Panc1 (cell line): ENCODE measurements around the gene STRIP1. TPM values are rescaled to one million over a fixed set of nuclear protein-coding genes. Genes with fewer than 3 reads are reported as not detected.

Source experiments
- ATAC-seq: fragments of 200-7000 bp; cut with Tn5 transposase; 2 replicates; pipeline ENCODE4 v1.9.1; 2020; ENCODE audit warnings: mild to moderate bottlenecking, moderate library complexity
- BruUV-seq: library from RNA; stranded (reverse); fragments of 400-500 nt; replicated peaks from 2 replicates; lab custom pipeline; 2021; lab: Mats Ljungman, UMichigan
- CTCF ChIA-PET: fragments of 300-600 bp; sonication (Branson Sonifier 250); formaldehyde crosslinking; loops from one replicate; lab custom pipeline; 2022; ENCODE audit warnings: antibody characterized with exemption; lab: Charles Lee
- POLR2A ChIA-PET: fragments of 300-600 bp; sonication (Branson Sonifier 250); formaldehyde crosslinking; loops from one replicate; lab custom pipeline; 2022; ENCODE audit warnings: antibody characterized with exemption; lab: Charles Lee
- DNase-seq: peaks from one replicate; pipeline ENCODE4 v3.0.0-alpha.2; 2010; ENCODE audit warnings: low read depth, low spot score
- H3K27ac ChIP-seq: 2 replicates; pipeline ENCODE4 v1.5.1; 2011; ENCODE audit warnings: mild to moderate bottlenecking, low read length, inconsistent platforms
- H3K27me3 ChIP-seq: fragments of 200-500 bp; sonication (Bioruptor generic); 2 replicates; pipeline ENCODE4 v1.6.0; 2014; ENCODE audit warnings: low read length, inconsistent platforms; ENCODE audit not compliant: control insufficient read depth, insufficient read depth
- H3K36me3 ChIP-seq: fragments of 200-500 bp; sonication (Bioruptor generic); 2 replicates; pipeline ENCODE4 v1.5.1; 2014; ENCODE audit warnings: inconsistent platforms, mild to moderate bottlenecking, low read length, moderate library complexity; ENCODE audit not compliant: control insufficient read depth, insufficient read depth
- H3K4me1 ChIP-seq: 2 replicates; pipeline ENCODE4 v1.5.1; 2011; ENCODE audit warnings: inconsistent platforms, mild to moderate bottlenecking, low read length, moderate library complexity; ENCODE audit not compliant: control insufficient read depth, insufficient read depth
- H3K4me3 ChIP-seq, 2 experiments: 2 replicates each; pipeline ENCODE4 v1.5.1; 2011 to 2012; ENCODE audit warnings: low read depth in 2 of 2, low read length in 2 of 2, mild to moderate bottlenecking in 2 of 2, inconsistent platforms in 1 of 2, moderate library complexity in 1 of 2
- H3K9me3 ChIP-seq: fragments of 200-500 bp; sonication (Bioruptor generic); 2 replicates; pipeline ENCODE4 v1.5.1; 2014; ENCODE audit warnings: low read depth, mild to moderate bottlenecking, inconsistent platforms, low read length, moderate library complexity; ENCODE audit not compliant: control insufficient read depth, insufficient read depth
- POLR2AphosphoS5 ChIP-seq: IDR thresholded peaks from 2 replicates; pipeline ENCODE4 v1.6.1; 2012; ENCODE audit warnings: mild to moderate bottlenecking, low read depth, low read length, moderate library complexity
- SIN3A ChIP-seq: IDR thresholded peaks from 2 replicates; pipeline ENCODE4 v1.6.1; 2012; ENCODE audit warnings: low read depth, mild to moderate bottlenecking, low read length, moderate library complexity, borderline replicate concordance; ENCODE audit not compliant: insufficient read depth
- TCF7L2 ChIP-seq: IDR thresholded peaks from 2 replicates; pipeline ENCODE4 v1.6.1; 2011; ENCODE audit warnings: mild to moderate bottlenecking, low read depth, low read length, inconsistent platforms
- in situ Hi-C: cut with HindIII; loops from 2 replicates; pipeline ENCODE4 v1.10.0; 2016; ENCODE audit warnings: low sequenced_read_pairs, low pct_unique_long_range_greater_than_20kb
- intact Hi-C: fragments of 100-400 bp; cut with micrococcal nuclease; formaldehyde crosslinking; loops from one replicate; pipeline ENCODE4 v1.10.0; 2022; ENCODE audit not compliant: unreplicated experiment
- total RNA-seq: library from RNA; stranded (reverse); gene quantifications from one replicate; pipeline ENCODE4 v1.2.1, GENCODE V29; 2021; ENCODE audit not compliant: unreplicated experiment
- TF ChIP-seq, protein P1 (sequence below): fragments of 450-650 bp; IDR thresholded peaks from 2 replicates; pipeline ENCODE4 v1.5.1; 2017; ENCODE audit warnings: mild to moderate bottlenecking
- TF ChIP-seq, protein P2 (sequence below), 2 experiments: IDR thresholded peaks; 2 replicates each; pipeline ENCODE4 v1.6.1; 2011 to 2012; ENCODE audit warnings: low read depth in 2 of 2, control low read depth in 1 of 2, low read length in 1 of 2, mild to moderate bottlenecking in 1 of 2, moderate library complexity in 1 of 2; ENCODE audit not compliant: insufficient read depth in 1 of 2

STRIP1 gene
- total RNA-seq, 1 experiment from 2014 or later = 26.1 TPM

DNA sequence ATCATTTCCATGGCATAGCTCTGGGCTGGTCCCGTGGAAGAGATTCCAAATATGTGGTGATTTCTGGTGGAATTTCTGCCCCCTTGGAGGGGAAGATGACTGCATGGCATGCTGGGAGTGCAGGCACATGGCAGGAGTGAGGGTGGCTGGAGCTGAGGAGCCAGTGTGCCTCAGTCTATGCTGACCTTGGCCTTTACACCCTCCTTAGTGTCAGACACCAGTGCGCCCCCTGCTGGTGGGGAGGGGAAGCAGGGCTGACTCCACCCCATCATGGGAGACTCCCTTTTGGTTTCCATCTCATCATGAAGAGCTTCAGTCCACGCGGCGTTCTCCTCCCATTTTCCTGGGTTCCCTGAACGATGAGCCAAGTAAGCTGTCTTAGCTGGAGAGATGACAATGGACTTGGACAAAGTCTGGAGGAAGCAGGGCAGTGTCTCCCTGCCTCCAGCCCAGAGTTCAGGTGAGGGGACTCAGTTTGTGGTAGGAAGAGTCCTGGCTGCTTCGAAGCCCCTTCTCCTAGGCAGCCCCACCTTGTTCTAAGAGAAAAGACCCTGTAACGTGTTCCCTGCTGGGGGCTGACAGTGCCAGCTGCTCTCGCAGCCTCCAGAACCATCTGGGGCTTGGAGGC, 25.7 kb downstream of the STRIP1 start:
- peak; percentile 28 for DNase-seq
- POLR2A ChIA-PET = no interaction called here
- H3K9me3 ChIP-seq = no peaks in the 10 kb centered on the region

DNA sequence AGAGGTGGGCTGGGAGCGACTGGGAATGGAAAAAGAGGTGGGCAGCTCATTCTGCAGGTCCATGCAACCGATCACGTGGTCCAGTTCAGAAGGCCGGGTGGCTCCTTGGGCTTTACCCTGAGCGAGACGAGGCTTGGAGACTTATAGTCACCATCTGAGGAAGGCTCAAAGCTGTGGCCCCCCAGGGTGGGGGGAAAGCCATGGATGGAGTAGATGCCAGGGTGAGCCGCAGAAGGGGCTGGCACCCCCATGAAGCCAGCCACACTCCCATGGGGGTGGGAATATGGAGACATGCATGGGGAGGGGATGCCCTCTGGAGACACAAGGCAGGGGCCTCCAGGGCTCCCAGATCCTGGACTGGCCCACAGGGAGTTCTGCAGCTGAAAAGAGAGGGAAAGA, 26.2 kb downstream of the STRIP1 start:
- in situ Hi-C loops = no loop called here
- BruUV-seq = no TSS peak
- no peak overlapping the region for H3K4me3 ChIP-seq
- no peaks in the 10 kb centered on the region for H3K9me3 ChIP-seq
- H3K36me3 ChIP-seq = no peaks in the 10 kb centered on the region
- TF ChIP-seq, protein P1, sequence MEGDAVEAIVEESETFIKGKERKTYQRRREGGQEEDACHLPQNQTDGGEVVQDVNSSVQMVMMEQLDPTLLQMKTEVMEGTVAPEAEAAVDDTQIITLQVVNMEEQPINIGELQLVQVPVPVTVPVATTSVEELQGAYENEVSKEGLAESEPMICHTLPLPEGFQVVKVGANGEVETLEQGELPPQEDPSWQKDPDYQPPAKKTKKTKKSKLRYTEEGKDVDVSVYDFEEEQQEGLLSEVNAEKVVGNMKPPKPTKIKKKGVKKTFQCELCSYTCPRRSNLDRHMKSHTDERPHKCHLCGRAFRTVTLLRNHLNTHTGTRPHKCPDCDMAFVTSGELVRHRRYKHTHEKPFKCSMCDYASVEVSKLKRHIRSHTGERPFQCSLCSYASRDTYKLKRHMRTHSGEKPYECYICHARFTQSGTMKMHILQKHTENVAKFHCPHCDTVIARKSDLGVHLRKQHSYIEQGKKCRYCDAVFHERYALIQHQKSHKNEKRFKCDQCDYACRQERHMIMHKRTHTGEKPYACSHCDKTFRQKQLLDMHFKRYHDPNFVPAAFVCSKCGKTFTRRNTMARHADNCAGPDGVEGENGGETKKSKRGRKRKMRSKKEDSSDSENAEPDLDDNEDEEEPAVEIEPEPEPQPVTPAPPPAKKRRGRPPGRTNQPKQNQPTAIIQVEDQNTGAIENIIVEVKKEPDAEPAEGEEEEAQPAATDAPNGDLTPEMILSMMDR = no peak
- TF ChIP-seq POLR2AphosphoS5 = no peak
- TF ChIP-seq, protein P2, sequence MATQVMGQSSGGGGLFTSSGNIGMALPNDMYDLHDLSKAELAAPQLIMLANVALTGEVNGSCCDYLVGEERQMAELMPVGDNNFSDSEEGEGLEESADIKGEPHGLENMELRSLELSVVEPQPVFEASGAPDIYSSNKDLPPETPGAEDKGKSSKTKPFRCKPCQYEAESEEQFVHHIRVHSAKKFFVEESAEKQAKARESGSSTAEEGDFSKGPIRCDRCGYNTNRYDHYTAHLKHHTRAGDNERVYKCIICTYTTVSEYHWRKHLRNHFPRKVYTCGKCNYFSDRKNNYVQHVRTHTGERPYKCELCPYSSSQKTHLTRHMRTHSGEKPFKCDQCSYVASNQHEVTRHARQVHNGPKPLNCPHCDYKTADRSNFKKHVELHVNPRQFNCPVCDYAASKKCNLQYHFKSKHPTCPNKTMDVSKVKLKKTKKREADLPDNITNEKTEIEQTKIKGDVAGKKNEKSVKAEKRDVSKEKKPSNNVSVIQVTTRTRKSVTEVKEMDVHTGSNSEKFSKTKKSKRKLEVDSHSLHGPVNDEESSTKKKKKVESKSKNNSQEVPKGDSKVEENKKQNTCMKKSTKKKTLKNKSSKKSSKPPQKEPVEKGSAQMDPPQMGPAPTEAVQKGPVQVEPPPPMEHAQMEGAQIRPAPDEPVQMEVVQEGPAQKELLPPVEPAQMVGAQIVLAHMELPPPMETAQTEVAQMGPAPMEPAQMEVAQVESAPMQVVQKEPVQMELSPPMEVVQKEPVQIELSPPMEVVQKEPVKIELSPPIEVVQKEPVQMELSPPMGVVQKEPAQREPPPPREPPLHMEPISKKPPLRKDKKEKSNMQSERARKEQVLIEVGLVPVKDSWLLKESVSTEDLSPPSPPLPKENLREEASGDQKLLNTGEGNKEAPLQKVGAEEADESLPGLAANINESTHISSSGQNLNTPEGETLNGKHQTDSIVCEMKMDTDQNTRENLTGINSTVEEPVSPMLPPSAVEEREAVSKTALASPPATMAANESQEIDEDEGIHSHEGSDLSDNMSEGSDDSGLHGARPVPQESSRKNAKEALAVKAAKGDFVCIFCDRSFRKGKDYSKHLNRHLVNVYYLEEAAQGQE (IDR thresholded peaks at IDR 0.05; ENCODE audit: insufficient read depth in 1 of 2, low read depth in 2 of 2, low read length in 1 of 2) = no peak
- no peak for TF ChIP-seq TCF7L2
- no peak for TF ChIP-seq SIN3A
- intact Hi-C loops = no loop called here
- CTCF ChIA-PET = no interaction called here
- DNase-seq = no peak
- no peaks in the 10 kb centered on the region for H3K27me3 ChIP-seq
- ATAC-seq = no peak
- H3K27ac ChIP-seq = no peak overlapping the region
- POLR2A ChIA-PET = no interaction called here
- no peaks in the 10 kb centered on the region for H3K4me1 ChIP-seq

More for the DNA sequence above, 25.7 kb downstream of the STRIP1 start:
- Histone ChIP-seq H3K4me3 (no peak overlapping the region), H3K27me3 (no peaks in the 10 kb centered on the region), H3K36me3 (no peaks in the 10 kb centered on the region), H3K4me1 (no peaks in the 10 kb centered on the region), H3K27ac (no peak overlapping the region)
- CTCF ChIA-PET = no interaction called here
- no TSS peak for BruUV-seq
- peak; percentile 77 for ATAC-seq
- TF ChIP-seq, protein P1 = peak; percentile 88
- TF ChIP-seq SIN3A = no peak
- intact Hi-C loops = no loop called here
- in situ Hi-C loops = no loop called here
